ENCODE results near the gene TLK1. TPM values are rescaled to one million over a fixed set of nuclear protein-coding genes. Genes with fewer than 3 reads are reported as not detected.

Gene TLK1
- total RNA-seq, 2 experiments from 2014 or later: 29.7 to 150 TPM

GRCh38 chr2:171089489-171089888 is 71.2 kb downstream of the TLK1 start:
- Histone ChIP-seq H3K79me2 (ENCODE audit: insufficient read depth, low read depth, low read length) (peaks cover 100% of the 10 kb centered on the region), H4K20me1 (ENCODE audit: insufficient read depth, low read length) (peaks cover 18% of the 10 kb centered on the region; the same call in 1 of the 2 replicates), H3K4me2 (ENCODE audit: low read length) (no peak overlapping the region), H3K36me3 (ENCODE audit: insufficient read depth, low read length) (peaks cover 56% of the 10 kb centered on the region), H3K4me1 (ENCODE audit: insufficient read depth, low read length, poor library complexity, severe bottlenecking) (peaks cover 15% of the 10 kb centered on the region), H3K4me3 (ENCODE audit: low read depth, low read length, poor library complexity, severe bottlenecking) (no peak overlapping the region), H2AFZ (ENCODE audit: low read length) (no peak overlapping the region), H3K9me3 (ENCODE audit: low read length) (no peaks in the 10 kb centered on the region), H3K9me2 (ENCODE audit: insufficient read depth, low read length) (no peaks in the 10 kb centered on the region), H3K27ac (ENCODE audit: low read depth, low read length, poor library complexity, severe bottlenecking) (no peak overlapping the region)
- no TSS peak for BruUV-seq (replicated peaks)
- no peak for TF ChIP-seq CTCF (conservative IDR thresholded peaks at IDR 0.05; ENCODE audit: low read length)
- TF ChIP-seq EZH2phosphoT487 (IDR thresholded peaks at IDR 0.05; ENCODE audit: borderline replicate concordance, low read depth, low read length): no peak
- no peak for DNase-seq (ENCODE audit: low spot score)
- POLR2A ChIA-PET: interaction anchor here (0.5 to 1.3 kb wide), 3 partner anchors 17 to 353 kb away, joined by 3 to 6 read pairs (median 3); no protein-coding TSS in a partner anchor
- intact Hi-C loops (cut with micrococcal nuclease; ENCODE audit: unreplicated experiment): no loop called here
- CTCF ChIA-PET (ENCODE audit: unreplicated experiment): no interaction called here

DNA sequence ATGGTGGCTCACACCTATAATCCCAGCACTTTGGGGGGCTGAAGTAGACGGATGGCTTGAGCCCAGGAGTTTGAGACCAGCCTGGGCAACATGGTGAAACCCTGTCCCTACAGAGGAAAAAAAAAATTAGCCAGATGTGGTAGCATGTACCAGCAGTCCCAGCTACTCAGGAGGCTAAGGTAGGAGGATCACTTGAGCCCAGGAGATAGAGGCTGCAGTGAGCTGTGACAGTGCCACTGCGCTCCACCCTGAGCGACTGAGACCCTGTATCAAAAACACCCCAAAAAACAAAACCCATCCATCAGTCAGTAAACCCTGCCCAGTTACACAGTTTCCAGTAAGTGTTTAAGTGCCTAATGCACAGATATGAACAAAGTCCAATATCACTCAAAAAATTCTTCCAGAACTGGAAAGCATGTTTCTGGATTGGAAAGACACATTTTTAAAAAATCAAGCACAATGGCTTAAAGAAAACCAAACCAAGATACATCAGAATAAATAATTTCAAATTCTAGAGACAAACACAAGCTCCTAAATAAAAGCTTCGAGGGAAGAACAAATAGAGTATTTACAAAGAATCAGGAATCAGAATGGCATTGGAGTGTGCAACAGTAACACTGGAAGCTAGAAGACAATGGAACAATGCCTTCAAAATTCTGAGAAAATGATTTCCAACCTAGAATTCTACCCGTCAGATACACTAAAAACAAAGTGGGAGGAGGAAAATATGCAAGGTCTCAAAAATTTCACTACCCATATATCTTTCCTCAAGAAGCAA is 72.4 kb downstream of the TLK1 start:
- CTCF ChIA-PET (ENCODE audit: unreplicated experiment): no interaction called here
- peaks cover 100% of the 10 kb centered on the region for H3K79me2 ChIP-seq (ENCODE audit: insufficient read depth, low read depth, low read length)

More for the DNA sequence above, 72.4 kb downstream of the TLK1 start:
- intact Hi-C loops (cut with micrococcal nuclease; ENCODE audit: unreplicated experiment): no loop called here
- BruUV-seq (replicated peaks): no TSS peak
- TF ChIP-seq CTCF (conservative IDR thresholded peaks at IDR 0.05; ENCODE audit: low read length): no peak
- TF ChIP-seq EZH2phosphoT487 (IDR thresholded peaks at IDR 0.05; ENCODE audit: borderline replicate concordance, low read depth, low read length): no peak
- POLR2A ChIA-PET: interaction anchor here (0.6 to 1.6 kb wide), 5 partner anchors 9 to 1483 kb away, joined by 3 to 7 read pairs (median 3); no protein-coding TSS in a partner anchor
- Histone ChIP-seq H3K4me1 (ENCODE audit: insufficient read depth, low read length, poor library complexity, severe bottlenecking) (peaks cover 15% of the 10 kb centered on the region), H3K9me2 (ENCODE audit: insufficient read depth, low read length) (no peaks in the 10 kb centered on the region), H3K4me2 (ENCODE audit: low read length) (no peak overlapping the region), H2AFZ (ENCODE audit: low read length) (no peak overlapping the region), H4K20me1 (ENCODE audit: insufficient read depth, low read length) (peaks cover 23% of the 10 kb centered on the region), H3K36me3 (ENCODE audit: insufficient read depth, low read length) (peaks cover 52% of the 10 kb centered on the region), H3K27ac (ENCODE audit: low read depth, low read length, poor library complexity, severe bottlenecking) (no peak overlapping the region), H3K9me3 (ENCODE audit: low read length) (no peaks in the 10 kb centered on the region), H3K4me3 (ENCODE audit: low read depth, low read length, poor library complexity, severe bottlenecking) (no peak overlapping the region)
- DNase-seq (ENCODE audit: low spot score): no peak
